NCI-H2196 (cell line): ENCODE measurements around the gene DHDH.
"Not testable (repeated sequence)": the region's sequence is repeated elsewhere in the genome, so short reads cannot be mapped to it uniquely, and the experiment has no call there.

Source experiments
- DNase-seq: peaks from one replicate; lab custom pipeline; 2025; ENCODE audit not compliant: unreplicated experiment; lab: John Stamatoyannopoulos, UW

DHDH gene

GRCh38 chr19:48933382-48933932 lies at the start of gene DHDH:
TSS of gene DHDH (plus strand) at chr19:48933699. CDS start at chr19:48933722, 23 bp downstream.
- DNase-seq, result peak; percentile 96

- no peak for DNase-seq
Observed at GRCh38 chr19:48883726-48884125, 49.8 kb upstream of the DHDH start.

- DNase-seq, result no peak
Observed at GRCh38 chr19:48887861-48888612, 45.5 kb upstream of the DHDH start.

GRCh38 chr19:48889496-48889895 lies 44.0 kb upstream of the DHDH start:
- DNase-seq, result not testable (repeated sequence)

- DNase-seq, result no peak
Observed at GRCh38 chr19:48890551-48890950, 42.9 kb upstream of the DHDH start.

- DNase-seq, result no peak
Observed at GRCh38 chr19:48895226-48895625, 38.3 kb upstream of the DHDH start.

GRCh38 chr19:48896191-48896720 lies 37.2 kb upstream of the DHDH start:
- DNase-seq, result no peak

- no peak for DNase-seq
Observed at GRCh38 chr19:48897181-48897580, 36.3 kb upstream of the DHDH start.

GRCh38 chr19:48899386-48899749 lies 34.1 kb upstream of the DHDH start:
- not testable (repeated sequence) for DNase-seq

GRCh38 chr19:48899781-48900476 lies 33.6 kb upstream of the DHDH start, which contains the start of gene NUCB1:
TSS of gene NUCB1 (plus strand) at chr19:48900312. CDS start at chr19:48900797, 485 bp downstream.
- DNase-seq, result peak; percentile 100

- DNase-seq, result peak; percentile 15
Observed at GRCh38 chr19:48900477-48901406, 32.8 kb upstream of the DHDH start.

- DNase-seq, result not testable (repeated sequence)
Observed at GRCh38 chr19:48902291-48902690, 31.2 kb upstream of the DHDH start.

- not testable (repeated sequence) for DNase-seq
Observed at GRCh38 chr19:48903788-48904187, 29.7 kb upstream of the DHDH start.

GRCh38 chr19:48905664-48906063 lies 27.8 kb upstream of the DHDH start:
- DNase-seq, result no peak

GRCh38 chr19:48906324-48906723 lies 27.2 kb upstream of the DHDH start:
- DNase-seq, result no peak

- no peak for DNase-seq
Observed at GRCh38 chr19:48907671-48908070, 25.8 kb upstream of the DHDH start.

- DNase-seq, result peak; percentile 17
Observed at GRCh38 chr19:48909424-48910077, 23.9 kb upstream of the DHDH start.

- no peak for DNase-seq
Observed at GRCh38 chr19:48910803-48911202, 22.7 kb upstream of the DHDH start.

GRCh38 chr19:48913114-48913889 lies 20.2 kb upstream of the DHDH start:
- DNase-seq, result peak; percentile 52
